Esophagus muscularis mucosa (tissue), 4 donors: ENCODE data around the gene BRD3. TPM values are rescaled to one million over a fixed set of nuclear protein-coding genes. Genes with fewer than 3 reads are reported as not detected.

Experiments used
- DNase-seq: peaks from one replicate; pipeline ENCODE4 v3.0.0-alpha.2; 2017; ENCODE audit errors: extremely low spot score
- H3K27ac ChIP-seq, 4 donors: fragments of 200-600 bp; sonication (generic); replicated peaks in 1 of 4; 1 replicate in 3 of 4; 2 replicates in 1 of 4; pipeline ENCODE4 v1.5.1; 2016 to 2019; ENCODE audit warnings: mild to moderate bottlenecking in 1 of 4
- H3K27me3 ChIP-seq, 4 donors: fragments of 200-600 bp; sonication (generic); one replicate each; pipeline versions ENCODE4 v1.5.1 to v1.6.0; 2016 to 2019
- H3K36me3 ChIP-seq, 4 donors: fragments of 200-600 bp; sonication (generic); one replicate each; pipeline ENCODE4 v1.5.1; 2016 to 2019
- H3K4me1 ChIP-seq, 4 donors: fragments of 200-600 bp; sonication (generic); one replicate each; pipeline ENCODE4 v1.5.1; 2016 to 2019
- H3K4me3 ChIP-seq, 4 donors: fragments of 200-600 bp; sonication (generic); 1 replicate in 2 of 4; 2 replicates in 2 of 4; pipeline ENCODE4 v1.5.1; 2016 to 2019; ENCODE audit warnings: mild to moderate bottlenecking in 4 of 4, moderate library complexity in 1 of 4
- H3K9me3 ChIP-seq, 4 donors: fragments of 200-600 bp; sonication (generic); 1 replicate in 3 of 4; 2 replicates in 1 of 4; pipeline ENCODE4 v1.5.1; 2016 to 2019
- EP300 ChIP-seq: sonication (generic); formaldehyde crosslinking; IDR thresholded peaks from one replicate; pipeline ENCODE4 v1.6.1; 2017; ENCODE audit warnings: antibody characterized with exemption
- POLR2A ChIP-seq: fragments of 450-650 bp; IDR thresholded peaks from one replicate; pipeline ENCODE4 v1.6.1; 2017; ENCODE audit warnings: antibody characterized with exemption, moderate library complexity, mild to moderate bottlenecking, low read depth
- POLR2AphosphoS5 ChIP-seq, 2 donors: sonication (generic); formaldehyde crosslinking; IDR thresholded peaks; one replicate each; pipeline ENCODE4 v1.6.1; 2017; ENCODE audit warnings: antibody characterized with exemption in 2 of 2
- WGBS: methylation state at CpG from one replicate; pipeline ENCODE4 v1.1.5; 2018; 5-methylcytosine and 5-hydroxymethylcytosine counted together
- intact Hi-C: fragments of 100-400 bp; cut with DNase I; formaldehyde crosslinking; loops from one replicate; pipeline ENCODE4 v1.15.1; 2023
- total RNA-seq, 4 donors: library from RNA; depleted of rRNA; stranded (reverse); fragments of >200 nt; gene quantifications; one replicate each; pipeline versions ENCODE4 v1.1.0 to v1.2.1, GENCODE V29; 2016
- TF ChIP-seq, protein P1 (sequence below), 3 experiments: fragments of 200-600 bp in 2 of 3; fragments of 450-650 bp in 1 of 3; sonication (generic) in 2 of 3; IDR thresholded peaks; one replicate each; pipeline ENCODE4 v1.5.1; 2017 to 2019; ENCODE audit warnings: antibody characterized with exemption in 3 of 3, mild to moderate bottlenecking in 2 of 3, moderate library complexity in 1 of 3

The BRD3 gene
- total RNA-seq, 4 donors from 2014 or later: 30.0 to 38.2 (median 33.3) TPM

DNA sequence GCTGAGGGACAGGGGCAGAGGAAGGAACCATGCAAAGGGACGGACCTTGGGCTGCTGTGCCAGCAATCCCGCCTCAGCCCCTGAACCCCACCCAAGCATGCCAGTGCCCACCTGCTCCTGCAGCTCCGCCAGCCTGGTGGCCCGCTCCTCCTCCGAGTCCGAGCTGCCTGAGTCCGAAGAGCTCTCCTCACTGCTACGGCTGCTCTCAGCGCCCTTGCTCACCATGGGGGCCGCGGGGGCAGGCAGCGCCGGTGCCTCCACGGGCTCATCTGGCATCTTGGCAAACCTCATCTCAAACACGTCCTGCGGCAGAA lies 26.2 kb downstream of the BRD3 start:
- H3K36me3 ChIP-seq: peaks cover 70 to 98% (median 95%) of the 10 kb centered on the region in 4 donors
- H3K27me3 ChIP-seq: no peaks in the 10 kb centered on the region
- H3K4me3 ChIP-seq: no peak overlapping the region
- peaks cover 5 to 13% (median 9%) of the 10 kb centered on the region in 4 donors for H3K4me1 ChIP-seq
- no peak for DNase-seq
- WGBS: 92% methylated on average over 16 of the region's 16 CpGs
- TF ChIP-seq POLR2A (no peak), POLR2AphosphoS5 (IDR thresholded peaks at IDR 0.05) (no peak), EP300 (no peak)
- TF ChIP-seq, protein P1, sequence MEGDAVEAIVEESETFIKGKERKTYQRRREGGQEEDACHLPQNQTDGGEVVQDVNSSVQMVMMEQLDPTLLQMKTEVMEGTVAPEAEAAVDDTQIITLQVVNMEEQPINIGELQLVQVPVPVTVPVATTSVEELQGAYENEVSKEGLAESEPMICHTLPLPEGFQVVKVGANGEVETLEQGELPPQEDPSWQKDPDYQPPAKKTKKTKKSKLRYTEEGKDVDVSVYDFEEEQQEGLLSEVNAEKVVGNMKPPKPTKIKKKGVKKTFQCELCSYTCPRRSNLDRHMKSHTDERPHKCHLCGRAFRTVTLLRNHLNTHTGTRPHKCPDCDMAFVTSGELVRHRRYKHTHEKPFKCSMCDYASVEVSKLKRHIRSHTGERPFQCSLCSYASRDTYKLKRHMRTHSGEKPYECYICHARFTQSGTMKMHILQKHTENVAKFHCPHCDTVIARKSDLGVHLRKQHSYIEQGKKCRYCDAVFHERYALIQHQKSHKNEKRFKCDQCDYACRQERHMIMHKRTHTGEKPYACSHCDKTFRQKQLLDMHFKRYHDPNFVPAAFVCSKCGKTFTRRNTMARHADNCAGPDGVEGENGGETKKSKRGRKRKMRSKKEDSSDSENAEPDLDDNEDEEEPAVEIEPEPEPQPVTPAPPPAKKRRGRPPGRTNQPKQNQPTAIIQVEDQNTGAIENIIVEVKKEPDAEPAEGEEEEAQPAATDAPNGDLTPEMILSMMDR (IDR thresholded peaks at IDR 0.05): no peak
- H3K27ac ChIP-seq: no peak overlapping the region
- H3K9me3 ChIP-seq: peaks cover 0 to 11% (median 5%) of the 10 kb centered on the region in 4 donors
- intact Hi-C loops: no loop called here

DNA sequence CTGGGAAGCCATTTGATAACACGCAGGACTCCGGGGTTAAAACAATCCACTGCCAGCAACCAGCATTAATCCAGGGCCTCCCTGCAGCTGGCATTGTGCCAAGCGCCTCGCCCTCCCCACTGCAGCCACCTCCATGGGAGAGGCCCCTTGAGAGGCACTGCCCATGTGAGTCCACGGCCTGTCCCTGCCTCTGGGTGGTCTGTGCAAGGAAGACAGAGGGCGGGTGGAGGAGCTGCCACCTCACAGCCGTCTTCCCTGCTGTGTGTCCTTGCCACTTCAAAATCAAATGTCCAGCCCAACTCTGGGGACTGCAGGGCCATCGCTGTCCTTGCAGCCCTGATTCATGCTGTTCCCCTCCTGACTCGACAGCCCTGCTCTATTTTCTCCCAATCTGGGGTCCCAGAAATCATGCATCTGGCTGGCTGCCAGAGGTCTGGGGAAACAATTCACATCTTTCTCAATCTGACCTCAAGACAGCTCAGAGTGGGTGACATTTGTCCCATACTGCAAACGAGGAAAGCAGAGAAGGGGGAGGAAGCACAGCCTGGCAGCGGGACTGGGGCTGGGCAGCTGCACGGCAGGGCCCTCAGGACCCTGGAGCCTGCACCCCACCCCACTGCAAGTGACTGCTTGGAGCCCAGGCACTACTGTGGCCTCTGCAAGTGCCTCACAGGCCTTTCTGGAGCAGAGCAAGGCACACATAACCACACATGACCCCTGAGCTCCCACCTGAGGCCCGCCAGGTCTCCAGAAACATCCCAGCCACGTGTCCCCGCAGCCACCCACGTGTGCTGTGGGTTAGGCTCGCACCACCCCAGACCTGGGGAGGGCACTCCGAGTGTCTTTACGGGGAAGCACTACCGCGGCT lies 26.8 kb downstream of the BRD3 start:
- no peak for DNase-seq
- Histone ChIP-seq H3K36me3 (peaks cover 71 to 98% (median 95%) of the 10 kb centered on the region in 4 donors), H3K27ac (no peak overlapping the region), H3K27me3 (no peaks in the 10 kb centered on the region), H3K4me3 (no peak overlapping the region), H3K4me1 (peaks cover 5 to 13% (median 9%) of the 10 kb centered on the region in 4 donors), H3K9me3 (peaks cover 0 to 11% (median 5%) of the 10 kb centered on the region in 4 donors)
- no peak for TF ChIP-seq EP300
- TF ChIP-seq POLR2A: no peak
- no peak for TF ChIP-seq POLR2AphosphoS5 (IDR thresholded peaks at IDR 0.05)
- TF ChIP-seq, protein P1 (IDR thresholded peaks at IDR 0.05): no peak
- WGBS: 72% methylated on average over 15 of the region's 21 CpGs
- intact Hi-C loops: no loop called here

DNA sequence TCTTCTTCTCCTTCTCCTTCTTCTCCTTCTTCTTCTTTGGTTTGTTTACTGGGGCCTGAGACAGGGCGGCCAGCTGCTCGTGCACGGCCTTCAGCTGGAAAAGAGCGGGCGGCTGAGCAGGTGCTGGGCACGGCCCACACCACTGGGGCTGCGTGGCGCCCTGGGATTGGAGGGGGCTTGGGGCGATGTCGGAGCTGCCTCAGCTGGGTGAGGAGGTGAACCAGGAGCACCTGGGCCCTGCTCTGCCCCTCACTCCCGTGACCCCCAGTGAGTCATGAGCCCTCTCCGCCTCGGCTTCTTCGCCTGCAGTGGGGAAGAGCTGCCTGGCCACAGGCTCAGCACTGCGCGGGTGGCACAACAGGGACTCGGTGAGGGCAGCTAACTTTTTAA lies 27.7 kb downstream of the BRD3 start:
- no peak overlapping the region for H3K27ac ChIP-seq
- peaks cover 5 to 13% (median 9%) of the 10 kb centered on the region in 4 donors for H3K4me1 ChIP-seq
- peaks cover 0 to 11% (median 5%) of the 10 kb centered on the region in 4 donors for H3K9me3 ChIP-seq
- no peaks in the 10 kb centered on the region for H3K27me3 ChIP-seq
- H3K4me3 ChIP-seq: no peak overlapping the region
- TF ChIP-seq EP300 (no peak), POLR2A (no peak), POLR2AphosphoS5 (IDR thresholded peaks at IDR 0.05) (no peak)
- TF ChIP-seq, protein P1 (IDR thresholded peaks at IDR 0.05): no peak
- H3K36me3 ChIP-seq: peaks cover 70 to 98% (median 95%) of the 10 kb centered on the region in 4 donors
- DNase-seq: no peak
- intact Hi-C loops: no loop called here
- WGBS: 93% methylated on average over 15 of the region's 17 CpGs

DNA sequence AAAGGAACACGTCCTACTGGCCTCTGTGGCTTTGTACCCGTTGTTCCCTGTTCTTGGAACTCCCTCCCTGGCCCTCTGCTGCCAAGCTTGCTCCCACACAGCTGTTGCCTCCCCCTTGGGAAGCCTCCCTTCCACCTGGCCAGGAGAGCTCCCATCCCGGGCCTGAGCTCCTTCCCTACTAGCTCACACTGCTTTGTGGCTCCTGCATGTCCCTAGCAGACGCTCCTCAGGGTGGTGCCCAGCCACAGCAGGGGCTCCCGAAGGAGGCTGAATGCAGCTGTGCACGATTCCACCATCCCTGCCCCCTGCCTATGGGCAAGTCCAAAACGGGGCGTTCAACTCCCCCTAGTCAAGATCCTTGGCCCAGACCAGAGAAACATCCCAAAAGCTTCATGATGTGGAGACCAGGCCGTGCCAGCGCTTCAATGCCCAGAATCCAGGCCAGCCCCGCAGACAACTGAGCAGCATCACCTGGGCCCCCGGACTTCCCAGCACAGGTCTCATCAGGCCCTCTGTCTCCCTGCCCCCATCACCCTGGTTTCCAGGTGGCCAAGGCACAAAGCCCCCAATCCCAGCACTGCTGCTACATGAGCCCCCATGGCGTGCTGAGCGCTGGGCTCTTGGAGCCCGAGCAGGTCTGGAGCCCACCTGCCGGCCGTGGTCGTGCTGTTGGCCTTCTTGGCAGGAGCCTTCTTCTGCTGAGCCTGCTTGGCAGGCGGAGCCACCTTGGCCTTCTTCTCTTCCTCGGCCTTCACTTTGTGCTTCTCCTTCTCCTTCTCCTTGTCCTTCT lies 28.2 kb downstream of the BRD3 start:
- no peak overlapping the region for H3K4me3 ChIP-seq
- H3K9me3 ChIP-seq: peaks cover 0 to 11% (median 5%) of the 10 kb centered on the region in 4 donors
- TF ChIP-seq POLR2A (no peak), POLR2AphosphoS5 (IDR thresholded peaks at IDR 0.05) (no peak), EP300 (no peak)
- TF ChIP-seq, protein P1 (IDR thresholded peaks at IDR 0.05): no peak
- H3K4me1 ChIP-seq: peaks cover 5 to 13% (median 9%) of the 10 kb centered on the region in 4 donors
- intact Hi-C loops: no loop called here
- WGBS: 93% methylated on average over 11 of the region's 20 CpGs
- DNase-seq: no peak
- peaks cover 70 to 98% (median 95%) of the 10 kb centered on the region in 4 donors for H3K36me3 ChIP-seq
- no peaks in the 10 kb centered on the region for H3K27me3 ChIP-seq
- H3K27ac ChIP-seq: no peak overlapping the region
